SK-N-SH treated with all-trans-retinoic acid at 6 μM for 48 hours (cell line): Measurements from ENCODE around the gene POLDIP2.

Experiments
- ATAC-seq: fragments of 200-7000 bp; cut with Tn5 transposase; 3 replicates; pipeline ENCODE4 v1.9.1; 2020; ENCODE audit warnings: mild to moderate bottlenecking, moderate library complexity
- ARNTL ChIP-seq: fragments of 450-650 bp; formaldehyde crosslinking; IDR thresholded peaks from 2 replicates; pipeline ENCODE4 v1.5.0; 2020; ENCODE audit warnings: low read depth, mild to moderate bottlenecking, moderate library complexity, borderline replicate concordance
- BACH2 ChIP-seq: fragments of 250-450 bp; sonication (Bioruptor Pico); IDR thresholded peaks from 2 replicates; pipeline ENCODE4 v1.9.0; 2021; ENCODE audit warnings: mild to moderate bottlenecking, borderline replicate concordance
- CSDC2 ChIP-seq: fragments of 250-450 bp; sonication (Bioruptor Pico); IDR thresholded peaks from 2 replicates; pipeline ENCODE4 v1.5.0; 2020; ENCODE audit warnings: mild to moderate bottlenecking, moderate library complexity
- ESRRG ChIP-seq: fragments of 250-450 bp; sonication (Bioruptor Pico); IDR thresholded peaks from 2 replicates; pipeline ENCODE4 v1.6.1; 2021; ENCODE audit warnings: mild to moderate bottlenecking
- GLIS3 ChIP-seq: fragments of 250-450 bp; sonication (Bioruptor Pico); IDR thresholded peaks from 2 replicates; pipeline ENCODE4 v1.5.0; 2020; ENCODE audit warnings: mild to moderate bottlenecking, moderate library complexity
- ISL1 ChIP-seq: fragments of 250-450 bp; sonication (Bioruptor Pico); IDR thresholded peaks from 2 replicates; pipeline ENCODE4 v2.1.2; 2022; ENCODE audit warnings: mild to moderate bottlenecking, moderate library complexity
- OSR1 ChIP-seq: fragments of 250-450 bp; sonication (Bioruptor Pico); IDR thresholded peaks from 2 replicates; pipeline ENCODE4 v1.8.0; 2022; ENCODE audit warnings: moderate library complexity, mild to moderate bottlenecking, inconsistent platforms
- PPARA ChIP-seq: fragments of 250-450 bp; sonication (Bioruptor Pico); IDR thresholded peaks from 2 replicates; pipeline ENCODE4 v1.5.0; 2020; ENCODE audit warnings: mild to moderate bottlenecking, borderline replicate concordance
- RARB ChIP-seq: fragments of 250-450 bp; sonication (Bioruptor Pico); IDR thresholded peaks from 2 replicates; pipeline ENCODE4 v1.8.0; 2021; ENCODE audit warnings: mild to moderate bottlenecking, moderate library complexity
- SNAI2 ChIP-seq: fragments of 250-450 bp; sonication (Bioruptor Pico); IDR thresholded peaks from 2 replicates; pipeline ENCODE4 v1.5.0; 2020; ENCODE audit warnings: mild to moderate bottlenecking, moderate library complexity
- TOX ChIP-seq: fragments of 250-450 bp; sonication (Bioruptor Pico); IDR thresholded peaks from 2 replicates; pipeline ENCODE4 v1.8.0; 2021; ENCODE audit warnings: mild to moderate bottlenecking, moderate library complexity, borderline replicate concordance
- ZFP3 ChIP-seq: fragments of 250-450 bp; sonication (Bioruptor Pico); IDR thresholded peaks from 2 replicates; pipeline ENCODE4 v1.5.0; 2020; ENCODE audit warnings: mild to moderate bottlenecking, moderate library complexity
- ZFP30 ChIP-seq: fragments of 450-650 bp; formaldehyde crosslinking; IDR thresholded peaks from 2 replicates; pipeline ENCODE4 v1.5.0; 2022; ENCODE audit warnings: mild to moderate bottlenecking, moderate library complexity
- ZNF565 ChIP-seq: fragments of 450-650 bp; formaldehyde crosslinking; conservative IDR thresholded peaks from 2 replicates; pipeline ENCODE4 v1.5.0; 2020; ENCODE audit warnings: low read depth, mild to moderate bottlenecking, moderate library complexity
- ZNF70 ChIP-seq: fragments of 450-650 bp; formaldehyde crosslinking; IDR thresholded peaks from 2 replicates; pipeline ENCODE4 v1.5.0; 2020; ENCODE audit warnings: mild to moderate bottlenecking, moderate library complexity
- ZNF8 ChIP-seq: fragments of 450-650 bp; formaldehyde crosslinking; IDR thresholded peaks from 2 replicates; pipeline ENCODE4 v1.5.0; 2020; ENCODE audit warnings: mild to moderate bottlenecking, moderate library complexity
- TF ChIP-seq, protein P1 (sequence below): fragments of 250-450 bp; sonication (Bioruptor Pico); IDR thresholded peaks from 2 replicates; pipeline ENCODE4 v1.5.0; 2020; ENCODE audit warnings: mild to moderate bottlenecking, moderate library complexity
- TF ChIP-seq, protein P2 (sequence below): fragments of 250-450 bp; sonication (Bioruptor Pico); IDR thresholded peaks from 2 replicates; pipeline ENCODE4 v1.8.0; 2020; ENCODE audit warnings: mild to moderate bottlenecking, moderate library complexity, borderline replicate concordance
- TF ChIP-seq, protein P3 (sequence below): fragments of 250-450 bp; sonication (Bioruptor Pico); IDR thresholded peaks from 2 replicates; pipeline ENCODE4 v1.5.1; 2020; ENCODE audit warnings: low read depth, mild to moderate bottlenecking, moderate library complexity
- TF ChIP-seq, protein P4 (sequence below): fragments of 250-450 bp; sonication (Bioruptor Pico); IDR thresholded peaks from 2 replicates; pipeline ENCODE4 v1.5.1; 2021; ENCODE audit warnings: mild to moderate bottlenecking, moderate library complexity

Gene POLDIP2

DNA sequence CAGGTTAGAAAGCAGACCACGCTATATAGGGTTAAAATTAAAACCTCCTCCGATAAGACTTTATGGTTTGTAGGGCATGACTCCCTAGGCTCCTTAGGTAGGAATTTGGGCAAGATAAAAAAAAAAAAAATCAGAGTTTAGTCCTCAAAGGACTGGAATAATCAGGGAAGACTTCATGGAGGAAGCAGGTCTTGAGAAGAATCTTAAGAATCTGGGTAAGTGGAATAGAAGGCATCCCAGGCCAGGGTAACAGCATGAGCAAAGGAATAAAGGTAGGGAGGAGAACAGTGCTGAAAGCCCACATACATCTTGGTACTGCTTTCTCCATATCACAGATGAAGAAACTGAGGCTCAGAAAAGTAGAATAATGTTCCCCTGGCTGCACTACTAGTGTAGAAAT, 33.2 kb upstream of the POLDIP2 start:
- TF ChIP-seq ARNTL (CRISPR knock-in tag) = no peak
- no peak for TF ChIP-seq RARB (CRISPR knock-in tag)
- TF ChIP-seq ZNF70 (CRISPR knock-in tag) = no peak
- TF ChIP-seq, protein P1, sequence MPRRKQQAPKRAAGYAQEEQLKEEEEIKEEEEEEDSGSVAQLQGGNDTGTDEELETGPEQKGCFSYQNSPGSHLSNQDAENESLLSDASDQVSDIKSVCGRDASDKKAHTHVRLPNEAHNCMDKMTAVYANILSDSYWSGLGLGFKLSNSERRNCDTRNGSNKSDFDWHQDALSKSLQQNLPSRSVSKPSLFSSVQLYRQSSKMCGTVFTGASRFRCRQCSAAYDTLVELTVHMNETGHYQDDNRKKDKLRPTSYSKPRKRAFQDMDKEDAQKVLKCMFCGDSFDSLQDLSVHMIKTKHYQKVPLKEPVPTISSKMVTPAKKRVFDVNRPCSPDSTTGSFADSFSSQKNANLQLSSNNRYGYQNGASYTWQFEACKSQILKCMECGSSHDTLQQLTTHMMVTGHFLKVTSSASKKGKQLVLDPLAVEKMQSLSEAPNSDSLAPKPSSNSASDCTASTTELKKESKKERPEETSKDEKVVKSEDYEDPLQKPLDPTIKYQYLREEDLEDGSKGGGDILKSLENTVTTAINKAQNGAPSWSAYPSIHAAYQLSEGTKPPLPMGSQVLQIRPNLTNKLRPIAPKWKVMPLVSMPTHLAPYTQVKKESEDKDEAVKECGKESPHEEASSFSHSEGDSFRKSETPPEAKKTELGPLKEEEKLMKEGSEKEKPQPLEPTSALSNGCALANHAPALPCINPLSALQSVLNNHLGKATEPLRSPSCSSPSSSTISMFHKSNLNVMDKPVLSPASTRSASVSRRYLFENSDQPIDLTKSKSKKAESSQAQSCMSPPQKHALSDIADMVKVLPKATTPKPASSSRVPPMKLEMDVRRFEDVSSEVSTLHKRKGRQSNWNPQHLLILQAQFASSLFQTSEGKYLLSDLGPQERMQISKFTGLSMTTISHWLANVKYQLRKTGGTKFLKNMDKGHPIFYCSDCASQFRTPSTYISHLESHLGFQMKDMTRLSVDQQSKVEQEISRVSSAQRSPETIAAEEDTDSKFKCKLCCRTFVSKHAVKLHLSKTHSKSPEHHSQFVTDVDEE = no peak
- no peak for TF ChIP-seq ZNF8 (CRISPR knock-in tag)
- TF ChIP-seq ZNF565 (CRISPR knock-in tag) = no peak
- TF ChIP-seq ZFP3 (CRISPR knock-in tag) = no peak
- no peak for ATAC-seq

DNA sequence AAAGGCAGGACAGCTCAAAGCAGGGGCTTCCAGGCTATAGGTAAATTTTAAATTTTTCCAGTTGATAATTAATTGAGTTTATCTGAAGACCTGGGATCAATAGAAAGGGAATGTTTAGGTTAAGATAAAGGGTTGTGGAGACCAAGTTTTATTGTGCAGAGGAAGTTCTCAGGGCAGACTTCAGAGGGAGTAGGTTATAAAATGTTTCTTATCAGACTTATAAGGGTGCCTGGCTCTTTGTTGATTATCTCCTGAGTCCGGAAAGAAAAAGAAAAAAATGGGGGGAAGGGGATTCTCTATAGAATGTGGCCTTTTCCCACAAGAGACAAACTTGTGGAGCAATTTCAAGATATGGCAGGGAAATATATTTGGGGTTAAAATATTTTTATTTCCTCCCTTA, 32.8 kb upstream of the POLDIP2 start:
- TF ChIP-seq, protein P2, sequence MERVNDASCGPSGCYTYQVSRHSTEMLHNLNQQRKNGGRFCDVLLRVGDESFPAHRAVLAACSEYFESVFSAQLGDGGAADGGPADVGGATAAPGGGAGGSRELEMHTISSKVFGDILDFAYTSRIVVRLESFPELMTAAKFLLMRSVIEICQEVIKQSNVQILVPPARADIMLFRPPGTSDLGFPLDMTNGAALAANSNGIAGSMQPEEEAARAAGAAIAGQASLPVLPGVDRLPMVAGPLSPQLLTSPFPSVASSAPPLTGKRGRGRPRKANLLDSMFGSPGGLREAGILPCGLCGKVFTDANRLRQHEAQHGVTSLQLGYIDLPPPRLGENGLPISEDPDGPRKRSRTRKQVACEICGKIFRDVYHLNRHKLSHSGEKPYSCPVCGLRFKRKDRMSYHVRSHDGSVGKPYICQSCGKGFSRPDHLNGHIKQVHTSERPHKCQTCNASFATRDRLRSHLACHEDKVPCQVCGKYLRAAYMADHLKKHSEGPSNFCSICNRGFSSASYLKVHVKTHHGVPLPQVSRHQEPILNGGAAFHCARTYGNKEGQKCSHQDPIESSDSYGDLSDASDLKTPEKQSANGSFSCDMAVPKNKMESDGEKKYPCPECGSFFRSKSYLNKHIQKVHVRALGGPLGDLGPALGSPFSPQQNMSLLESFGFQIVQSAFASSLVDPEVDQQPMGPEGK (CRISPR knock-in tag) = no peak
- TF ChIP-seq GLIS3 (CRISPR knock-in tag) = no peak
- no peak for TF ChIP-seq ZNF70 (CRISPR knock-in tag)
- TF ChIP-seq ESRRG (CRISPR knock-in tag) = no peak
- no peak for TF ChIP-seq OSR1
- no peak for TF ChIP-seq PPARA (CRISPR knock-in tag)
- TF ChIP-seq, protein P3, sequence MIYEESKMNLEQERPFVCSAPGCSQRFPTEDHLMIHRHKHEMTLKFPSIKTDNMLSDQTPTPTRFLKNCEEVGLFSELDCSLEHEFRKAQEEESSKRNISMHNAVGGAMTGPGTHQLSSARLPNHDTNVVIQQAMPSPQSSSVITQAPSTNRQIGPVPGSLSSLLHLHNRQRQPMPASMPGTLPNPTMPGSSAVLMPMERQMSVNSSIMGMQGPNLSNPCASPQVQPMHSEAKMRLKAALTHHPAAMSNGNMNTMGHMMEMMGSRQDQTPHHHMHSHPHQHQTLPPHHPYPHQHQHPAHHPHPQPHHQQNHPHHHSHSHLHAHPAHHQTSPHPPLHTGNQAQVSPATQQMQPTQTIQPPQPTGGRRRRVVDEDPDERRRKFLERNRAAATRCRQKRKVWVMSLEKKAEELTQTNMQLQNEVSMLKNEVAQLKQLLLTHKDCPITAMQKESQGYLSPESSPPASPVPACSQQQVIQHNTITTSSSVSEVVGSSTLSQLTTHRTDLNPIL (CRISPR knock-in tag) = no peak
- no peak for TF ChIP-seq ISL1 (CRISPR knock-in tag)
- TF ChIP-seq ZFP3 (CRISPR knock-in tag) = no peak
- TF ChIP-seq ZNF565 (CRISPR knock-in tag) = no peak
- no peak for TF ChIP-seq BACH2
- TF ChIP-seq SNAI2 (CRISPR knock-in tag) = no peak
- TF ChIP-seq, protein P4, sequence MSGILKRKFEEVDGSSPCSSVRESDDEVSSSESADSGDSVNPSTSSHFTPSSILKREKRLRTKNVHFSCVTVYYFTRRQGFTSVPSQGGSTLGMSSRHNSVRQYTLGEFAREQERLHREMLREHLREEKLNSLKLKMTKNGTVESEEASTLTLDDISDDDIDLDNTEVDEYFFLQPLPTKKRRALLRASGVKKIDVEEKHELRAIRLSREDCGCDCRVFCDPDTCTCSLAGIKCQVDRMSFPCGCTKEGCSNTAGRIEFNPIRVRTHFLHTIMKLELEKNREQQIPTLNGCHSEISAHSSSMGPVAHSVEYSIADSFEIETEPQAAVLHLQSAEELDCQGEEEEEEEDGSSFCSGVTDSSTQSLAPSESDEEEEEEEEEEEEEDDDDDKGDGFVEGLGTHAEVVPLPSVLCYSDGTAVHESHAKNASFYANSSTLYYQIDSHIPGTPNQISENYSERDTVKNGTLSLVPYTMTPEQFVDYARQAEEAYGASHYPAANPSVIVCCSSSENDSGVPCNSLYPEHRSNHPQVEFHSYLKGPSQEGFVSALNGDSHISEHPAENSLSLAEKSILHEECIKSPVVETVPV (CRISPR knock-in tag) = no peak
- TF ChIP-seq ZFP30 (CRISPR knock-in tag) = no peak
- TF ChIP-seq TOX (CRISPR knock-in tag) = no peak
- no peak for ATAC-seq

DNA sequence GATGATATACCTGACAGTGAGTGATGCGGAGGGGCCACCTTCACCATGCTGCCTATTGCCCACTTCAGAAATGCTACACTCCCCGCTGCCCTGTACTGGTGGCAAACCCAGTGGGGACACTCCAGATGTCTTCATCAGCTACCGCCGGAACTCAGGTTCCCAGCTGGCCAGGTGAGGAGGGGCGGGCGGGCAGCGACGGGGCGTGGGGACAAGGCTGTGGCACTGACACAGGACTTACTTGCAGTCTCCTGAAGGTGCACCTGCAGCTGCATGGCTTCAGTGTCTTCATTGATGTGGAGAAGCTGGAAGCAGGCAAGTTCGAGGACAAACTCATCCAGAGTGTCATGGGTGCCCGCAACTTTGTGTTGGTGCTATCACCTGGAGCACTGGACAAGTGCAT, 30.8 kb upstream of the POLDIP2 start:
- ATAC-seq = no peak
- TF ChIP-seq OSR1 (no peak), BACH2 (no peak), ZNF8 (CRISPR knock-in tag) (no peak), ZNF565 (CRISPR knock-in tag) (no peak), SNAI2 (CRISPR knock-in tag) (no peak), ISL1 (CRISPR knock-in tag) (no peak), GLIS3 (CRISPR knock-in tag) (no peak), CSDC2 (no peak), ZFP3 (CRISPR knock-in tag) (no peak), ESRRG (CRISPR knock-in tag) (no peak), ZNF70 (CRISPR knock-in tag) (no peak), PPARA (CRISPR knock-in tag) (no peak), ARNTL (CRISPR knock-in tag) (no peak), RARB (CRISPR knock-in tag) (no peak), TOX (CRISPR knock-in tag) (no peak)
- TF ChIP-seq, protein P1 = no peak
- TF ChIP-seq, all 23 proteins: peak for 0
